ENCODE results near the gene CPAMD8. TPM values are rescaled to one million over a fixed set of nuclear protein-coding genes. Genes with fewer than 3 reads are reported as not detected.

CPAMD8 gene
- total RNA-seq, 1 experiment from 2014 or later: 0.20 TPM

GRCh38 chr19:16867211-16867610 lies 159.4 kb downstream of the CPAMD8 start (continued):
- TF ChIP-seq JUND (IDR thresholded peaks at IDR 0.05): no peak
- no peak for TF ChIP-seq RAD21 (IDR thresholded peaks at IDR 0.05; ENCODE audit: low read depth)
- TF ChIP-seq ELF1 (IDR thresholded peaks at IDR 0.05; ENCODE audit: borderline replicate concordance, low read depth): no peak
- TF ChIP-seq EGR1 (IDR thresholded peaks at IDR 0.05; ENCODE audit: low read depth): no peak

GRCh38 chr19:16862826-16863415 lies 163.7 kb downstream of the CPAMD8 start:
- no peaks in the 10 kb centered on the region for H3K4me1 ChIP-seq (ENCODE audit: control insufficient read depth in 1 of 2, insufficient read depth in 2 of 2, low read length in 2 of 2)
- H3K9me3 ChIP-seq (ENCODE audit: control insufficient read depth in 1 of 2, insufficient read depth in 1 of 2, low read depth in 1 of 2, low read length in 2 of 2): no peaks in the 10 kb centered on the region
- ATAC-seq (no peak), DNase-seq (ENCODE audit: low read depth, low spot score) (no peak)
- intact Hi-C loops (cut with micrococcal nuclease): no loop called here
- H3K4me3 ChIP-seq (replicated peaks in 1 of 2; ENCODE audit: low read depth in 1 of 2, low read length in 2 of 2): no peak overlapping the region
- CTCF ChIA-PET: no interaction called here
- no peaks in the 10 kb centered on the region for H4K20me1 ChIP-seq (ENCODE audit: insufficient read depth)
- H3K27ac ChIP-seq (ENCODE audit: low read depth, low read length): no peak overlapping the region
- no peaks in the 10 kb centered on the region for H3K79me2 ChIP-seq (ENCODE audit: insufficient read depth, low read length)
- TF ChIP-seq ZFX (IDR thresholded peaks at IDR 0.05) (no peak), EGR1 (IDR thresholded peaks at IDR 0.05; ENCODE audit: low read depth) (no peak), CEBPB (IDR thresholded peaks at IDR 0.05; ENCODE audit: low read depth) (no peak), MAX (IDR thresholded peaks at IDR 0.05) (no peak), ZNF274 (IDR thresholded peaks at IDR 0.05; ENCODE audit: low read depth, low read length) (no peak), EZH2phosphoT487 (IDR thresholded peaks at IDR 0.05; ENCODE audit: borderline replicate concordance) (no peak), CTCF (IDR thresholded peaks at IDR 0.05 in 2 of 3, conservative IDR thresholded peaks at IDR 0.05 in 1 of 3; ENCODE audit: borderline replicate concordance in 1 of 3, insufficient read depth in 1 of 3, low read depth in 2 of 3, low read length in 2 of 3) (no peak), EZH2 (IDR thresholded peaks at IDR 0.05) (no peak), SIN3A (IDR thresholded peaks at IDR 0.05; ENCODE audit: low read depth) (no peak), REST (IDR thresholded peaks at IDR 0.05; ENCODE audit: low read depth) (no peak), SRF (IDR thresholded peaks at IDR 0.05; ENCODE audit: low read depth) (no peak), CBX3 (IDR thresholded peaks at IDR 0.05; ENCODE audit: low read depth) (no peak), ZBTB33 (IDR thresholded peaks at IDR 0.05; ENCODE audit: extremely low read depth, insufficient replicate concordance, low read length) (no peak), TCF7L2 (IDR thresholded peaks at IDR 0.05; ENCODE audit: borderline replicate concordance, extremely low read depth, insufficient read depth, insufficient read length) (no peak), SP1 (IDR thresholded peaks at IDR 0.05; ENCODE audit: low read depth) (no peak), RAD21 (IDR thresholded peaks at IDR 0.05; ENCODE audit: low read depth) (no peak), YY1 (IDR thresholded peaks at IDR 0.05; ENCODE audit: extremely low read depth, insufficient replicate concordance, low read depth, low read length) (no peak)
- POLR2A ChIA-PET: no interaction called here
- BruUV-seq (replicated peaks): TSS peak; percentile 44
- H3K9ac ChIP-seq (ENCODE audit: low read length): no peak overlapping the region
- H3K36me3 ChIP-seq (ENCODE audit: control insufficient read depth in 1 of 2, insufficient read depth in 2 of 2, low read length in 2 of 2): peaks cover 16 to 22% of the 10 kb centered on the region in 2 experiments; a peak in 3 of 4 replicates
- H2AFZ ChIP-seq (ENCODE audit: low read depth, low read length, poor library complexity, severe bottlenecking): no peak overlapping the region
- H3K9me2 ChIP-seq (ENCODE audit: insufficient read depth): no peaks in the 10 kb centered on the region
- H3K27me3 ChIP-seq (ENCODE audit: insufficient read depth, low read length): no peaks in the 10 kb centered on the region
- H3K4me2 ChIP-seq (ENCODE audit: low read length): no peak overlapping the region
- RAD21 ChIA-PET (ENCODE audit: low non-redundant PET in 1 of 2, low total read pairs in 2 of 2, uncharacterized antibody in 2 of 2, unreplicated experiment in 2 of 2): no interaction called here
